Skin epidermis (tissue), 12 donors: ENCODE results near the gene MS4A18.

ENCODE experiments used
- H3K27ac ChIP-seq, 21 experiments: fragments of 200-600 bp; sonication (generic) in 11 of 21; one replicate each; pipeline ENCODE4 v1.5.0; 2020; ENCODE audit warnings: mild to moderate bottlenecking in 3 of 21, inconsistent platforms in 2 of 21, moderate library complexity in 2 of 21
- H3K4me3 ChIP-seq, 7 experiments: fragments of 200-600 bp; sonication (generic) in 2 of 7; one replicate each; pipeline ENCODE4 v1.5.0; 2020; ENCODE audit warnings: inconsistent platforms in 2 of 7, mild to moderate bottlenecking in 2 of 7, moderate library complexity in 1 of 7

Gene MS4A18

GRCh38 chr11:60782393-60783140 lies 58.0 kb downstream of the MS4A18 start:
- Histone ChIP-seq H3K27ac (no peak overlapping the region), H3K4me3 (no peak overlapping the region)

DNA sequence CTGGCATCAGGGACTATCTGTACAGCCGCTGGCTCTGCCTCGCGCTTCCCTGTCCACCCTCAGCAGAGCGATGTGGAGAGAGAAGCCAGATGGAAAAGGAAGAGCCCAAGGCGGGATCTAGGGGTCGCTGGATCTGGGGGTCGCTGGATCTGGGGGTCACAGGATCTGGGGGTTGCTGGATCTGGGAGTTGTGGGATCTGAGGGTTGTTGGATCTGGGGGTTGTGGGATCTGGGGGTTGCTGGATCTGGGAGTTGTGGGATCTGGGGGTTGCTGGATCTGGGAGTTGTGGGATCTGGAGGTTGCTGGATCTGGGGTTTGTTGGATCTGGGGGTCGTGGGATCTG lies 58.6 kb downstream of the MS4A18 start:
- H3K27ac ChIP-seq = no peak overlapping the region
- H3K4me3 ChIP-seq = no peak overlapping the region

DNA sequence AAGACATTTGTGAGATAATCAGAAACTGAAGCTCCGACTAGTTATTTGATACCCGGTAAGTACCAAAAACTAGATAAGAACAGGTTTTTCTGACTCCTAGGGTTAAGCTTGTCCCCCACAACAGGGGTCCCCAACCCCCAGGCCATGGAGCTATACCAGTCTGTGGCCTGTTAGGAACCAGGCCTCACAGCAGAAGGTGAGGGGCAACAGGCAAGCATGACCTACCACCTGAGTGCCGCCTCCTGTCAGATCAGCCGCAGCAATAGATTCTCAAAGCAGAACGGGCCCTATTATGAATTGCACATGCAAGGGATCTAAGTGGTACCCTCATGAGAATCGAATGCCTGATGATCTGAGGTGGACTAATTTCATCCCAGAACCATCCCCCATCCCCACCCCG lies 59.4 kb downstream of the MS4A18 start:
- H3K4me3 ChIP-seq = no peak overlapping the region
- no peak overlapping the region for H3K27ac ChIP-seq

GRCh38 chr11:60785136-60785535 lies 60.6 kb downstream of the MS4A18 start, which contains the start of gene MS4A10:
TSS of gene MS4A10 (plus strand) at chr11:60785333. CDS start at chr11:60790336, 5,003 bp downstream.
- Histone ChIP-seq H3K4me3 (no peak within 1 kb of the TSS), H3K27ac (no peak within 1 kb of the TSS)

- no peak overlapping the region for H3K27ac ChIP-seq
- H3K4me3 ChIP-seq = no peak overlapping the region
Measured at GRCh38 chr11:60785806-60786361, 61.4 kb downstream of the MS4A18 start.

DNA sequence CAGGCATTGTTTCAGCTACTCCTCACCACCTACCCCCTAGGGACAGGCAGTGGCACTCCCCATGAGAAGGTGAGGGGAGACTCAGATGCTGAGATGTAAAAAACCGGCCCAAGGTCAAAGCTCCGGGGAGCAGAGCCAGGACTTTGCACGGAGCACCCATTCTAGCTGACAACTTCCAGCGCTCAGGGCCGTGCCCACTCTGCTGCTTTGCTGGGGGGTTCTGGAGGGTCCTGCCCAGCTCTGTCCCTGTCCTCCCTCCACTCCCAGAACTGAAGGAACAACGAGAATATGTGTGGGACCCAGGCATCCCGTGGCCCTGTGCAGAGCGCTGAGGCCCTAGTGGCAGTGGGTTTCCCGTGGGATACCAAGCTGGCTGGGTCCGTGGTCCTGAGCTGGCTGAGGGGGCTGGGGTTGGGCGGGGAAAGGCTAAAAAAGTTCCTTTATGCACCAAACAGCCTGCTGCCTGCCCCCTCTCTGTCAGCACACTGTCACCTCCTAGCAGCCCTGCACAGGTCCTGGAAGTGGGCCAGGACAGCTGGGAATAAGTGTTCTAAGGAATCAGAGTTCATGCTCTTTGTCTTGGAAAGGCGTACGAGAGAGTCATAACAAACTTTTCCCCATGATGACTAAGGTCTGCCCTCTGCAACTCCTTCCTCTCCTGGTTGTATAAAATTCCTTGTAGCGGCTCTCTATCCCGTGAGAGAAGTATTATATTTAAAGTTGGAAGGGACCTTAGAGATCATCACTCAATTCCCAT lies 62.5 kb downstream of the MS4A18 start:
- Histone ChIP-seq H3K4me3 (no peak overlapping the region), H3K27ac (no peak overlapping the region)

GRCh38 chr11:60788401-60789125 lies 64.0 kb downstream of the MS4A18 start:
- Histone ChIP-seq H3K27ac (no peak overlapping the region), H3K4me3 (no peak overlapping the region)

DNA sequence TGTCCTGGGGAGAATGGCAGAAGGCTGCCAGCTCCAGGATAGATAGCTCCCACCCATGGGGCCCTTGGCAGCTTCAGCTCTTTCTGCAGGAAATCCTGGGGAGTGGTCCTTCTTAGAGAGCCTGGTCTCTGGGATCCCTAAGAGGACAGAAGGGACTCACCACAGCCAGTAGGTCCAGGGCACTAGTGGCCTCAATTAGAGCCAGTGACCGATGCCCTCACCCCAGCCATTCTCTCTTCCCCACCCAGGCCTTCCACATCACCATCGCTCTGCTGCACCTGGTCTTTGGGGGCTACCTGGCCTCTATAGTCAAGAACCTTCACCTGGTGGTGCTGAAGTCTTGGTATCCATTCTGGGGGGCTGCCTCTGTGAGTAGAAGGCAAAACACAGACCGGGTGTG lies 66.2 kb downstream of the MS4A18 start:
- Histone ChIP-seq H3K27ac (no peak overlapping the region), H3K4me3 (no peak overlapping the region)

- H3K4me3 ChIP-seq = no peak overlapping the region
- no peak overlapping the region for H3K27ac ChIP-seq
Measured at GRCh38 chr11:60791153-60791933, 66.8 kb downstream of the MS4A18 start.

- Histone ChIP-seq H3K27ac (no peak overlapping the region), H3K4me3 (no peak overlapping the region)
Measured at GRCh38 chr11:60792521-60792920, 68.0 kb downstream of the MS4A18 start.
